ENCODE measurements around the gene TRIM52. TPM values are rescaled to one million over a fixed set of nuclear protein-coding genes. Genes with fewer than 3 reads are reported as not detected.

The TRIM52 gene
- total and polyA plus RNA-seq, 10 of the 15 experiments (the other 5 are each of a cell fraction or from before 2014, with no cell fraction given) = 1.4 to 24.3 (median 8.1) TPM

DNA sequence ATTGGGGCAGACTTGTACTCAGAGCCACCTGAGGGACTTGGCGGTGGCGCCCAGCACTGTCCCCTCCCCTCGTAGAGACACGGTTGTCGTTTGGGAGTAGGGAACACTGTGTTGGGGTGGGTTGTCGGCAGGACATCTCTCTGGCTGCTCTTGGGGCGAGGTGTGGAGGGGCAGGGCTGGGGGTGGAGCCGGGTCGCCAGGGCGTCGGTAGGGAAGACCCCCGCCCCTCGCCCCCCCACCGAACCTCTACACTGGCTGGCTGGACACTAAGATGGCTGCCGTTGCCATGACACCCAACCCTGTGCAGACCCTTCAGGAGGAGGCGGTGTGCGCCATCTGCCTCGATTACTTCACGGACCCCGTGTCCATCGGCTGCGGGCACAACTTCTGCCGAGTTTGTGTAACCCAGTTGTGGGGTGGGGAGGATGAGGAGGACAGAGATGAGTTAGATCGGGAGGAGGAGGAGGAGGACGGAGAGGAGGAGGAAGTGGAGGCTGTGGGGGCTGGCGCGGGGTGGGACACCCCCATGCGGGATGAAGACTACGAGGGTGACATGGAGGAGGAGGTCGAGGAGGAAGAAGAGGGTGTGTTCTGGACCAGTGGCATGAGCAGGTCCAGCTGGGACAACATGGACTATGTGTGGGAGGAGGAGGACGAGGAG lies 37.1 kb downstream of the TRIM52 start:
- H3K27me3 ChIP-seq (replicated peaks in 1 of 2; ENCODE audit: control insufficient read depth in 2 of 2, insufficient read depth in 2 of 2, low read length in 1 of 2) = no peaks in the 10 kb centered on the region
- intact Hi-C loops (cut with micrococcal nuclease; ENCODE audit: unreplicated experiment) (loop anchor here (1.0 to 2.0 kb wide), 2 partner anchors 20 to 37 kb away; partner anchors contain the start of gene TRIM52), in situ Hi-C loops (cut with MboI) (no loop called here)
- peak overlapping the region; percentile 98 for H3K4me3 ChIP-seq
- DNase-seq (ENCODE audit: low read depth, low spot score) (no peak), ATAC-seq (peak; percentile 13), FAIRE-seq (no peak)
- ChIA-PET RAD21 (ENCODE audit: unreplicated experiment) (interaction anchor here (0.6 to 2.6 kb wide), 7 partner anchors 17 to 39 kb away, joined by 3 to 25 read pairs (median 5); no protein-coding TSS in a partner anchor), POLR2A (interaction anchor here (1.1 to 5.1 kb wide), 10 partner anchors 10 to 39 kb away, joined by 4 to 36 read pairs (median 9); partner anchors contain the start of genes RACK1 and TRIM52), CTCF (interaction anchor here (0.6 to 2.6 kb wide), 6 partner anchors 16 to 39 kb away, joined by 3 to 12 read pairs (median 3); no protein-coding TSS in a partner anchor), SMC1A (ENCODE audit: uncharacterized antibody, unreplicated experiment) (interaction anchor here (1.0 to 1.7 kb wide), 5 partner anchors 17 to 39 kb away, joined by 3 to 5 read pairs (median 4); partner anchors contain the start of gene RACK1)
- H3K27ac ChIP-seq (ENCODE audit: control insufficient read depth, insufficient read depth) = peak overlapping the region; percentile 95
- TSS peak; percentile 87 for BruUV-seq (replicated peaks)
- peaks cover 23% of the 10 kb centered on the region for H3K79me2 ChIP-seq (ENCODE audit: control insufficient read depth, insufficient read depth, low read length)
- WGBS (ENCODE audit: insufficient coverage, insufficient replicate concordance, low lambda C conversion rate, missing lambda C conversion rate) = 3% methylated on average over 23 of the region's 31 CpGs
- peak overlapping the region; percentile 68 for H2AFZ ChIP-seq (ENCODE audit: control insufficient read depth, low read depth, low read length)
- H3K4me1 ChIP-seq (ENCODE audit: control insufficient read depth, insufficient read depth, low read length) = peaks cover 20% of the 10 kb centered on the region
- H3K4me2 ChIP-seq (ENCODE audit: control insufficient read depth, insufficient read depth) = peak overlapping the region; percentile 79
- no peaks in the 10 kb centered on the region for H4K20me1 ChIP-seq (ENCODE audit: control insufficient read depth, insufficient read depth)
- peak overlapping the region; percentile 81 for H3K9ac ChIP-seq (ENCODE audit: control insufficient read depth, insufficient read depth, low read length)
- no peaks in the 10 kb centered on the region for H3K36me3 ChIP-seq (ENCODE audit: control insufficient read depth in 2 of 2, insufficient read depth in 2 of 2, low read length in 1 of 2)
- H3K9me3 ChIP-seq (replicated peaks; ENCODE audit: control insufficient read depth, insufficient read depth, low read length) = no peaks in the 10 kb centered on the region
- TF ChIP-seq CBFB (IDR thresholded peaks at IDR 0.05; ENCODE audit: low read depth) (no peak), HDGF (IDR thresholded peaks at IDR 0.05) (peak; percentile 71), GABPA (IDR thresholded peaks at IDR 0.05; ENCODE audit: low read depth) (no peak), LARP7 (IDR thresholded peaks at IDR 0.05) (peak; percentile 32; the same call in 1 of the 2 replicates), ZBTB4 (CRISPR knock-in tag; IDR thresholded peaks at IDR 0.05) (no peak), ATF2 (IDR thresholded peaks at IDR 0.05; ENCODE audit: low read length) (no peak), ETV6 (conservative IDR thresholded peaks at IDR 0.05 in 1 of 2, IDR thresholded peaks at IDR 0.05 in 1 of 2; ENCODE audit: borderline replicate concordance in 1 of 2, low read depth in 1 of 2) (no peak), SP1 (IDR thresholded peaks at IDR 0.05; ENCODE audit: low read depth, low read length) (peak; percentile 1), NRF1 (conservative IDR thresholded peaks at IDR 0.05; ENCODE audit: low read depth, low read length) (no peak)
- TF ChIP-seq, protein P1, sequence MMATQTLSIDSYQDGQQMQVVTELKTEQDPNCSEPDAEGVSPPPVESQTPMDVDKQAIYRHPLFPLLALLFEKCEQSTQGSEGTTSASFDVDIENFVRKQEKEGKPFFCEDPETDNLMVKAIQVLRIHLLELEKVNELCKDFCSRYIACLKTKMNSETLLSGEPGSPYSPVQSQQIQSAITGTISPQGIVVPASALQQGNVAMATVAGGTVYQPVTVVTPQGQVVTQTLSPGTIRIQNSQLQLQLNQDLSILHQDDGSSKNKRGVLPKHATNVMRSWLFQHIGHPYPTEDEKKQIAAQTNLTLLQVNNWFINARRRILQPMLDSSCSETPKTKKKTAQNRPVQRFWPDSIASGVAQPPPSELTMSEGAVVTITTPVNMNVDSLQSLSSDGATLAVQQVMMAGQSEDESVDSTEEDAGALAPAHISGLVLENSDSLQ (IDR thresholded peaks at IDR 0.05) = peak; percentile 47
- TF ChIP-seq, protein P2, sequence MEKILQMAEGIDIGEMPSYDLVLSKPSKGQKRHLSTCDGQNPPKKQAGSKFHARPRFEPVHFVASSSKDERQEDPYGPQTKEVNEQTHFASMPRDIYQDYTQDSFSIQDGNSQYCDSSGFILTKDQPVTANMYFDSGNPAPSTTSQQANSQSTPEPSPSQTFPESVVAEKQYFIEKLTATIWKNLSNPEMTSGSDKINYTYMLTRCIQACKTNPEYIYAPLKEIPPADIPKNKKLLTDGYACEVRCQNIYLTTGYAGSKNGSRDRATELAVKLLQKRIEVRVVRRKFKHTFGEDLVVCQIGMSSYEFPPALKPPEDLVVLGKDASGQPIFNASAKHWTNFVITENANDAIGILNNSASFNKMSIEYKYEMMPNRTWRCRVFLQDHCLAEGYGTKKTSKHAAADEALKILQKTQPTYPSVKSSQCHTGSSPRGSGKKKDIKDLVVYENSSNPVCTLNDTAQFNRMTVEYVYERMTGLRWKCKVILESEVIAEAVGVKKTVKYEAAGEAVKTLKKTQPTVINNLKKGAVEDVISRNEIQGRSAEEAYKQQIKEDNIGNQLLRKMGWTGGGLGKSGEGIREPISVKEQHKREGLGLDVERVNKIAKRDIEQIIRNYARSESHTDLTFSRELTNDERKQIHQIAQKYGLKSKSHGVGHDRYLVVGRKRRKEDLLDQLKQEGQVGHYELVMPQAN (conservative IDR thresholded peaks at IDR 0.05) = peak; percentile 71

All from GM12878 (cell line).